HG03460 (cell line): ENCODE results near the gene COL5A1.
"Not testable (repeated sequence)": the region's sequence is repeated elsewhere in the genome, so short reads cannot be mapped to it uniquely, and the experiment has no call there.

ENCODE experiments used
- ATAC-seq: cut with Tn5 transposase; IDR thresholded peaks from one replicate; pipeline ENCODE4 v1.9.1; 2021; ENCODE audit not compliant: unreplicated experiment

COL5A1 gene

DNA sequence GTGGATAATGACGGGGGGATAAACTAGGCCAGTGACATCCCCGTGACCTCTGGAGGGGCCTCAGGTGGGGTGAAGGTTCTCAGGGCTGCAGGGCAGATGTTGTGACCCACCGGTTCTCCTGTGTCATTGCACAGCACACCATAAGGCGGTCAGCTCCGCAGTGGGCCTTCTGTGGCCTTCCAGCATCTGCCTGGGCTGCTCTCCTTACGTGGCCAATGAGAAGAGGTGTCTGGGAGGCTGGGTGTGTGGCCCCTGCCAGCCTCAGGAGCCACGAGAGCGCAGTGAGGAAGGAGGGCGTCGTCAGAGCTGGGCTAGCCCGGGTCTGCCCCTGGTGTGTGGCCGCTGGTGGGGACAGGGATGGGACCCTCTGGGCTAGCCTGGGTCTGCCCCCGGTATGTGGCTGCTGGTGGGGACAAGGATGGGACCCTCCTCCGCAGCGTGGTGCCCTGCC lies 48.7 kb downstream of the COL5A1 start:
- ATAC-seq = no peak

DNA sequence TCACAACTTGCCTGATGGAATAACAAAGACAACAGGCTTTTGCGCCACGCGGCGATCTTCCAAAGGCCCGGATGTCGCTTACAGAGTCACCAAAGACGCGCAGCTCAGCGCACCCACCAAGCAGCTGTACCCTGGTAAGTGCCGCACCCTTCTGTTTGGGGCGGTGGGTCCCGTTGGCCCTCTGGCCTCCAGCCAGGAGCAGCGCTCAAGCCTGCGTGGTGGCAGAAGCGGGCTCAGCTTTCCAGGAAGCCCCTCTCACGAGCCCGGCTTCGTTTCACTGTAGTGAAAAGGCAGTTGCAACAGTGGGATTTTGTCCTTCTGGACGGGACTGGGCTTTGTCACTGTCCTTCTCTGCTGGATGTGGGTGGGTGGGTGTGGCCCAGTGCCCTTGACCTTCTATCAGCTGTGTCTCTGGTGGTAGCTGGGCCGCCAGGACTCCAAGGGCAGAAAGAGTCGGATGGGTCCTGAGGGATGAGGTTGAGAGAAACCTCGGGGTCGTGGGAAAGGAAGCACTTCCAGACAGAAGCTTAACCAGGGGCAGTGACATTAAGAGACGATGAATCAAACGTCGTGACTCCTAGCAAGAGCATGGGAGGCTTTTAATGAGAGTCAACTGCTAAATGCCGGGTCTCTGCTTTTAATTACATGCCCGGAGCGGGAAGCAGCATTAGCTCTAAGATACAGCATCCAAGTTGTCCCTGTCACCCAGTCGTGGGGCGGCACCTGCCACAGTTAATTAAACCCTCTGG lies 49.5 kb downstream of the COL5A1 start:
- ATAC-seq = no peak

DNA sequence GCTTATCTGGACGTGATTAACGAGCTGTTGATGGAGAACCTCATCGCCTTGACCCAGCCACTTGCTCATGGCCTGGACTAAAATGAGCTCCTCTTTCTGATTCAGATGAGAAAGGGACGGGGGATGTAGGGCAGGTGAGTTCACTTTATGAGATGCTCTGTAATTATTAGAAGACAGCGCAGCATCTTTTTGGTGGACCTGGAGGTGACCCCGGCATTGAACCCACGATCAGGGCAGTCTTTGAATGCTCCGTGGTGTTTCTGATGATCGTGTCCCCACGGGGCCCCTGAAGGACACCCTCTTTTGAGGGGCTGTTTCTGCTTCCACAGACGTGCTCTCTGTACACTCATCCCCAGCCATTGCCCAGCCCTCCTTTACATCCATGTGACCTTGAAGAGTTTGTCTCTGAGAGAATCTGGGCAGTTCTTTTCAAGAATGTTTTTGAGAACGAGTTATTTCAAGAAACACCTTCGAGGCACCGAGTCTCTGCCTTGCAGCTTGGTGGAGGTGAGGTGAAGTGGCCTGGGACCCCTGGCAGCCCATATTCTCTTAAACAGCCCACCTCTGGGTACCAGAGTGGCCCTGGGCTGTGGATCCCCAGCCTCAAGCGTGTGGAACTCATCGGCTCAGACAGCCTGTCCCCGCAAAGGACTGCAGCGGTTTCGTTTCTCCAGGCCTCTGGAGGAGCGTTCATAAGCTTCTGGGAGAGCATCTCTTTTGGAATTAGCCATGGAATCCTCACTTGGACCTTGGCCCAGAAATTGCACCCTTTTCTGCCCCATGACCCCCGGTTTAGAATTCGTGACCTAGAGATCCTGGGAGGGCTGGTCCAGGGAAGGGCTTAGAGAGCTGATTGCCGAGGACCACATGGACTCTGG lies 50.3 kb downstream of the COL5A1 start:
- no peak for ATAC-seq

DNA sequence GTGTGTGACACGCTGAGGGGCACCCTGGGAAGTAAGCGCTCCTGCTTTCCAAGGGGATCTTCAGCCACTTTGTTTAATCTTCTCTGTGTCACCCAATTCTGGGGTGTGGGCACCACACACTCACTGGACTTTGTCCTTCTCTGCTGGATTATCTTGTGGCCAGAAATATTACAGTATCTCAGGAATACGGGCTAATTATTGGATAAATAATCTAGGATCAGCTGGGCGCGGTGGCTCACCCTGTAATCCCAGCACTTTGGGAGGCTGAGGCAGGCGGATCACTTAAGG lies 50.9 kb downstream of the COL5A1 start:
- no peak for ATAC-seq

DNA sequence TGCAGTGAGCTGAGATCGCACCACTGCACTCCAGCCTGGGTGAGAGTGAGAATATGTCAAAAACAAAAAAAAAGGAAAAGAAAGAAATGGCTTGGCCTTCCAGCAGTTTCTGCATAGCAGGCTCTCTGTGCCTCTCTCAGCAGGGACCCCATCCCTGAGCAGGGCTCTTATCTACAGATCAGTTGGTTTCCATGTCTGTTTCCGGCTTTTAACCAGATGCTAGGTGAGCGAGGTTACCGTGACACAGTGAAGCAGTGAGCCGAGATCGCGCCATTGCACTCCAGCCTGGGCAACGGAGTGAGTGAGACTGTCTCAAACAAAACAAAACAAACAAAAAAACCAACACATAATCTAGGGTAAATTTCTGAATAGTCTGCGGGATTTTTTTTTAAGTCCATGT lies 51.4 kb downstream of the COL5A1 start:
- ATAC-seq = no peak

DNA sequence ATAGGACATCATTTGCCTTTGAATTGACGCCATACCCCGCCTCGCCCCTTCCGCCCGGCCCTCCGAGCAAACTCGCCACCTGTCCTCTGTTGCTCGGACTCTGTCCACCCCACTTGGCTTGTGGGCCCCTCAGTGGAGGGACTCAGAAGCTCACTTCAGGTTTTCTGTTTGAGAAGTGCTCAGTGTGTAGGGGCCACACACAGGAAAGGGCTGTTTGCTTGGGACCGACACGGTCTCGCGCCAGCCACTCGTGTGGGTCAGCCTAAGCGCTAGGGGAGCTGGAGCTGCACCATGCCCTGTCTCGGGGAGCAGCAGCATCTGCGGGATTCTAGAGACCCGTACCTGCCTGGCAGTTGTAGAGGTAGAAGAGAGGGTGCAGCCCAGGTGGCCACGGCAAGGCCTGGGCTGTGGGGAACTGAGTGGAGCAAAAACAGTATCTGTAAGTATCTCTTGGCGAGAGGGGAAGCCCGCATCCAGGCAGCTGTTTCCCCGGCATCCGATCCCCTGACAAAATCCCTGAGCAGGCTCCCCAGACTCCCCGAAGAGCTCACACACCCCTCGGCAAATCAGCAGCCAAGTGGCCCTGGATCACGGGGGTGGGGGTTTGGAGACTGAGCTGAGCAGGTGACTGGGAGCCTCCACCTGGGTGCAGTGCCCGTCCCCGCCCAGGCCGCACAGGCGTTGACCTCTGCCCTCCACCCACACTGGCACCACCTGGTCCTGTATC lies 52.2 kb downstream of the COL5A1 start:
- no peak for ATAC-seq

DNA sequence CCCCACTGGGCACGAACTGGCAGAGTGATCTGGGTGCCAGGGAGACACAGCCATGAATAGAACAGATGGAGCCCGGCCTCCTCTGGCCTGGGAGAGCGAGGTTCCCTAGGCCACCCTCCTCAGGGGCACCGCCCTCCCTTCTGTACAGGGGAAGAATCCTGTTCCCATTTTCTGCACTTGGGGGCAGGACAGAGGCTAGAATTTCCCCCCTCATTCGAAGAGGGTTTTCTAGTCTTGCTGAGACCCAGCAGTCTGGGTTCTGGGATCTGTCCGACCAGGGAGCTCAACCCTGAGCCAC lies 52.7 kb downstream of the COL5A1 start:
- no peak for ATAC-seq

DNA sequence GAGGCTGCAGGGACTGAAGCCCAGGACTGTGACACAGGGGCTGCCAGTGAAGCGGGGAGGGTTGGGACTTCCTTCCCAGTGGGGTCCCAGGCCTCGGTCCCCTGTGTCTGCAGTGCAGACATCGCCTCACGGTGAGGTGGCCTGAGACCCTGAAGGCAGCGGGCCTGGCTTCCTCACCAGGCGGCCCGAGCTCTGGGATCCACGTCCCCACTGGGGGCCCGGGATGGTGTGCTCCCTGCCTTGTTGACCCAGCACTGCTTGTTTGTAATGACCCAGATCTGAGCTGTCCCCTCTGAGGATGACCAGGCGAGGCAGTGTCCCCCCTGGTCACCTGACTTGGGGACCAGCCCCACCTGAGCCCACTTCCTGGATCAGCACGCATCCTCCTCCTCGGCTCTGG lies 53.1 kb downstream of the COL5A1 start:
- no peak for ATAC-seq

DNA sequence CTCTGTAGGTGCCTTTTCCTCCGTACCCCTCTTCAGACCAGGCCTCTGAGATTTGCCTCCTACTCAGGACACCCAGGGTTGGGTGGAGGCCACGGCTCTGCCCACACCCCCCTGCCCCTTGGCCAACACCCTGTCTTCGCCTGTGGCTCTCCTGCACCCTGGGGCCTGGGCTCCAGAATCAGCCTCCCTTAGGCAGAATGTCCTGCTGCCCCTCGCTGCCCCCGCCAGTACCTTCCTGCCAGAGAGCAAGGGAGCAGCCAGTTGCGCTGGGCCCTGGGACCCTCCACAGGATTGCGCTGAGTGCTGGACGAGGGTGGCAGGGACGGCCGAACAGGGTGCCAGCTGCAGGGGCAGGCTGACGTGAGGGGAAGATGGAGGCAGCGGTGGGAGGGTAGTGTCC lies 53.5 kb downstream of the COL5A1 start:
- no peak for ATAC-seq

DNA sequence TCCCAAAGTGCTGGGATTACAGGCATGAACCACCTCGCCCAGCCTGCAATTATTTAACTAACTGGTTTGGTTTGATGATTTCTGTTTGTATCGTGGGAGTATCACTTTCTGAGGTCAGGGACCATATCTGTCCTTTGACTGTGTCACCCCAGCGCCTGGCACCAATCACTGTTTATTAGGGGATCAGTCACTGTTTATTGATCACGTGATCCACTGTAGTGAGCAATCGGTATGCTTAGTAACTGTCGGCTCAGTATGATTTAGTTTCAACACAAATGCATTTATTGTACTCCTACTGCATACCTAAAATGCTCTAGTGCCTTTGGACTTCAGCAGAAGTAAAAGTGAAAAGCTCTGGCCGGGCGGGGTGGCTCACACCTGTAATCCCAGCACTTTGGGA lies 54.8 kb downstream of the COL5A1 start:
- ATAC-seq = no peak

DNA sequence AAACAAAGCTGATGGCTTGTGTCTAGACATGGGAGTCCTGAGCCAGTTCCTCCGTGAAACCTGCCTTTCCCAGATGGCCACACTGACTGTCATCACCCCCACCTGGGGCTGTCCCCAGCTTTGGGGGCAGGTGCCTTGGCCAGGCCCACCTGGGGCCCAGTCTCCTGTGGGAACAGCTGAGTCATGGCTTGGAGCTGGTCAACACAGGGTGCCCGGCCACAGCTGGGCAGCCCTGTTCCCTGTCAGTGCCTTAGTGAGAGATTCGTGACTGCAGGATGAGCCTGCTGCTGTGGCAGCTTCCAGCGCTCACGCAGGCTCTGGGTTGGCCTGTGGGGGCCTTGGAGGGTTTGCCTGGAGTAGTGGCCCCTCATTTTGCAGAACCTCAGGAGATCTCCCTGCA lies 56.5 kb downstream of the COL5A1 start:
- ATAC-seq = no peak

DNA sequence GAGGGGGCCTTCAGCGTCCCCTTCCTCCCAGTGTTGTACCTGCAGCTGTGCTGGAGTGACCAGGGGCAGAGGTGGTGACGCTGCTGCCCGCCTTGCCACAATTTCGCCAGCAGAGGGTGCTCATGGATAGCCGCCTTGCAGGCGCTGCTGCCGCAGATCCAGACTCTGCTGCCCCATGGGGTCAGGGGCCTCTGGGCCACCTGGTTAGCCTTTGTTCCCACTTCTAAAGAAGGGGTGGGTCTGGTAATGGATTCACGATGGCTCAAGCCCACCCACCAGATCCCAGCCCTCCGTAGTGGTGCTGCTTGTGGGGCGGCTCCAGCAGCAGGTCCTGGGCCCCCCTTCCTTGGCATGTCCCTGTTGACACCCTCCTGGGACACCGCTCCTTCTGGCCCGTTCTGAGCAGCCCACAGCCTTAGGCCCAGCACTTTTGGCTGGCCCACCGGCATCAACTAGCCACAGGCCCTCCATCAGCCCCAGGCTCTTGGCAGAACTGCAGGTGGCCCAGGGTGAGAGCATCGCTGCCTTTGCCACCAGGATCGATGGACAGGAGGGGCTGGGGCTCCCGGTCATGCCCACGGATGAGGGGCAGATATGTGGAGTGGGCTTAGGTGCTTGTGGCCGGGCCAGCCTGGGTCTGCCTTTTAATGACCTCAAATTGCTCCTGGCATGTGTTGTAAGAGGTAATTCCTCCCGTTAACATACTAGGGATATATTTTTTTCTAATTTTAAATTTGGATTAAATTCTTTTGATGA lies 57.2 kb downstream of the COL5A1 start:
- ATAC-seq = no peak

DNA sequence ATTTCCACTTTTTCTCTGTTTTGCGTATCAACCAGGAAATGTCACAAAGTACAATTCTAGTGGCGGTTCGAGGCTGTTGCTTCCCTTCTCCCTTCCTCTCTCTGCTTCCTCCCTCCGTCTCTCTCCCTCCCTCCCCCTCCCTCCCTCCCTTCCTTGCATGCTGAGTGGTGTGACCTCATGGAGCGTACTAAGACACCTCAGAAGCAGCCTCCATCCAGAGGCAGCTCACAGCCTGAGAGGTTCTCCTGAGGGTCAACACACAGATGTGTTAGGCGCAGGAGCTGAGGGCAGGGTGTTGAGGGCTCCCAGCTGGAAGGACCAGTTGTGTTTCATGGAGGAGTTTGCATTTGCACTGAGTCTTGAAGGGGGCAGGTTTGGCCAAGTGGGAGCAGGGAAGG lies 57.7 kb downstream of the COL5A1 start:
- no peak for ATAC-seq

DNA sequence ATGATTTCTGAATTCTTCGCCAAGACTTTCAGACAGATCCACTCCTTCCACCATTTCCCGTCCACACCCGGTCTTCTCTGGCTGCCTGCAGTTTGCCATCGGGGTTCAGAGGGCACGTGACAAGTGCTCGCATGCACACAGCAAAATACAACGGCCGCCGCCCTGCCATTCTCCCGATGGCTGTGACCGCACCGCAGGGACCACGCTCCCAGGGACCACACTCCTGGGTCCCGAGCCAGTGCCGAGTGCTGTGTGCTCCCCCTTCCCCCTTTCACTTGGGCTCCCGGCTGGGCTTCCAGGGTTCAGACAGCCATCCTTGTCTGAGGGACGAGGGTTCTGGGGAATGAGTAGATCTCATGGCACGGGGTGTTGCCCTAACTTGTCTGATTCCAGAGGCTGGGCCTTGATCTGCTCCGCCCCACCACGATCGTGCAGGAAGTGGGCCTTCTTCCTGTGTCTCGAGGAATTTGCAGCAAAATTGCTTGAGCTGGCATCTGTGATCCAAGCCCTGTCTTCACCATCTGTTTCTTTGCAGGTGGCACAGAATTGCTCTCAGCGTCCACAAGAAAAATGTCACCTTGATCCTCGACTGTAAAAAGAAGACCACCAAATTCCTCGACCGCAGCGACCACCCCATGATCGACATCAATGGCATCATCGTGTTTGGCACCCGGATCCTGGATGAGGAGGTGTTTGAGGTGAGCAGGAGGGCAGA lies 59.2 kb downstream of the COL5A1 start:
- no peak for ATAC-seq

DNA sequence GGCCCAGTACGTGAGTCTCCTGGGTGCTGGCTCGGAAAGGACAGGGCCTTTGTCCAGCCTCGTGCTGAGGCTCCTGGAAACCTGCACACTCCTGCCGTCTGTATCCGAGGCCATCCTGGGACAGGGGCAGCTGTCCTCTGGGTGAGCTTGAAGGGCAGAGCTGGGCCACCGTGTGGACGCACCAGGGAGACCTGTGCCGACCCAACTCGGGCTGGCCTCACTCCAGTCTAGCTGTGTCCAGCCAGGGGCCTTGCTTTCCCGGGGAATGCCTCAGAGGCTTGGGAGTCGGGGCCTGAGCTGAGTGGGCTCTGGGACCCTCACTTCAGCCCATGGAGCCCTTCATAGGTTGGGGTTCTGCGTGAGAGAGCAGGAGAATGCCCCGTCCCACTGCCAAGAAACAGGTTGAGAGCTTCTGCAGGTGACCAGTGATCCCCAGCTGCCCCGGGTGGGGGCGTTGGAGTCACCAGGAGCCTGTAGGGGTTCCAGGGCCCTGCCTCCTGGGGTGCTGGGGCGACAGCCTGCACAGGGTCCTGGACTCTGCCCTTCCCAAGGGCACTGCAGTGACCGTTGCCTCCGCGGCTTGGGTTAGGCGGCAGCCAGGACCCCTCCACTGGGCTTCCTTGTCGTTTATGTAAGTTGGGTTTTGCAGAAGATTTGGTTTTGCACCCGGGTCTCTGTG lies 60.1 kb downstream of the COL5A1 start:
- no peak for ATAC-seq

DNA sequence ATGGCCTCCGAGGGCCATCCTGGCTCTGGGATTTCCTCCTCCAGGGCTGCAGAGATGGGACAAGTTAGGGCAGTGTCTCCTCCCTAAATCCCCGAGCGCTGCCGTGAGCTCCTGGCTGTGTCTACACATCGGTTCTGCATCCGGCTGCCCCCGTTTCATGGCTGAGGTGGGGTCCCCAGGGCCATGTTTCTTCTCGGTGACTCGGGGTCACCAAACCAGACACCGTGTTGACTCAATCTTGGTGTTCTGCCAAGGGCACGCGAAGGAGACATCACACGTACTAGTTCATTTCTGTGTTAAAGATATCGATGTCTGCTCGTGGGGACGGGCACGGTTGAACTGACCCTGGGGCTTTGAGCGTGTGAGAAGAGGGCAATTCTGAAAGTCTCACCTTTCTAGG lies 60.7 kb downstream of the COL5A1 start:
- no peak for ATAC-seq

DNA sequence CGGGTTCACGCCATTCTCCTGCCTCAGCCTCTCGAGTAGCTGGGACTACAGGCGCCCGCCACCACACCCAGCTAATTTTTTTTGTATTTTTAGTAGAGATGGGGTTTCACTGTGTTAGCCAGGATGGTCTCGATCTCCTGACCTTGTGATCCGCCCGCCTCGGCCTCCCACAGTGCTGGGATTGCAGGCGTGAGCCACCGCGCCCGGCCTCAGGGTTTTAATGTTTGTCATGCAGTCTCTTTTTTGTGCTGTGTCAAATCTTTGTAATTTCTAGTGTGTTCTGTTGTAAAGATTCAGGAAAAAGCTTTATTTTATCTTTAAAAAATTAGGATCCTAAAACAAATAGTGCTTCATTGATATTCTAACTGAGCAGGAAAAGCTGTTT lies 62.1 kb downstream of the COL5A1 start:
- not testable (repeated sequence) for ATAC-seq

DNA sequence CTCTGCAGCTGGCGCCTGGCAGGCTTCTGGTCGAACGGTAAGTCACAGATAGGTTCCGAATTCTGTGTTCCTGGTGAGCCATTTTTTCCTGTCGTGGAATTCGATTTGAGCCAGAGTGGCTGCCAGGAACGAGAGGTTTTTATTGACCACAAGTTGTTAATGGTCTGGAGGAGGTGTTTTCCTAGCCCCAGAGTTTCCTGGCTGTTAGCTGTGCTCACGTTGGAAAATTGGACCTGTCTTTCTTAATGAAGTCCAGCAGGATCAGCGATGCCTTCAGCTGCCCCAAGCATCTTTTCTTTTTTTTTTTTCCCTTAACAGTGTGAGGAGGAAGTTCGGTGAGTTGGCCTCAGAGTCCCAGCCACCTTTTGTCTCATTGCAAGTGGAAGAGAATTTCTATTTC lies 62.9 kb downstream of the COL5A1 start:
- no peak for ATAC-seq

DNA sequence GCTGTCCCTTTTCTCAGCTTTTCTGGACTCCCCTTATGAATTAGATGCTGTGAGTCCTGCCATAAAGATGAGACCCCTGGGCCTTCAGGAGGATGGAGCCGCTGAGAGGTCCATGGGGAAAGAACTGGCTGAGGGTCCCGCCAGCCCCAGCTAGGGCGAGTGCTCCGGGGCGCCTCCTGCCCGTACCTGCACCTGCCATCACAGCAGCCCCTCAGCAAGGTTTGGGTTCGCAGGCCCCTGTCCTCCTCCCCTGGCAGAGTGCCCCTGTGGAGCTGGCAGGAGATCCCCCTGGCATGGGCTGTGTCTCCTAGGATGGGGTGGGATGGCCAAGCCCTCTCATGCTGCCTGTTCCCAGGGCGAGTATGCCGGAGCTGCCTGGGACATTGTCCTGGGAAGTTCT lies 64.2 kb downstream of the COL5A1 start:
- ATAC-seq = no peak

DNA sequence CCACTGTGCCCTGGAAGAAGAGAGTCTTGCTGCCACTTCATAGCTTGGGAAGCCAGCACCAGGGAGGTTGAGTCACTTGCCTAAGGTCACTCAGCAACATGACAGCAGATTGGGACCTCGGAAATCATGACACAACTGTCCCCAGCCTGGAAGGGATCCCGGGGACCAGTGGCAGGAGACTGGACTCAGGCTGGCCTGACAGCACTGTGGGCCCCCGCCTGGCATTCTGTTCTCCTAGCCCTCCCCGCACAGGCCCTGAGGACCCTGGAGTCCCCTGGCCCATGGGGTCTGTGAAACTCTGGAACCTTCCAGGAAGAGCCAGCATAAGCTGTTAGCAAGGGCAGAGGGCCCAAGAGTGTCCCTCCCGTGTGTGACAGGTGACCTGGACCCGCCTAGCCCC lies 64.9 kb downstream of the COL5A1 start:
- ATAC-seq = no peak
